PC-3 (cell line): ENCODE measurements around the gene DNAJC10. TPM values are rescaled to one million over a fixed set of nuclear protein-coding genes. Genes with fewer than 3 reads are reported as not detected.
"Not testable (repeated sequence)": the region's sequence is repeated elsewhere in the genome, so short reads cannot be mapped to it uniquely, and the experiment has no call there.

ENCODE experiments used
- ATAC-seq: fragments of 200-7000 bp; cut with Tn5 transposase; 2 replicates; pipeline ENCODE4 v1.9.1; 2020; ENCODE audit warnings: mild to moderate bottlenecking, moderate library complexity
- BruUV-seq: library from RNA; stranded (reverse); fragments of 400-500 nt; replicated peaks from 2 replicates; lab custom pipeline; 2021; lab: Mats Ljungman, UMichigan
- CTCF ChIA-PET: fragments of 300-600 bp; sonication (Branson Sonifier 250); formaldehyde crosslinking; loops from one replicate; lab custom pipeline; 2022; ENCODE audit warnings: antibody characterized with exemption; lab: Charles Lee
- POLR2A ChIA-PET: fragments of 300-600 bp; sonication (Branson Sonifier 250); formaldehyde crosslinking; loops from one replicate; lab custom pipeline; 2022; ENCODE audit warnings: antibody characterized with exemption; ENCODE audit not compliant: unreplicated experiment; lab: Charles Lee
- DNase-seq: peaks from one replicate; pipeline ENCODE4 v3.0.0-alpha.2; 2015
- H2AFZ ChIP-seq: fragments of 300-600 bp; sonication (generic); 2 replicates; pipeline ENCODE4 v1.6.0; 2016; ENCODE audit warnings: antibody characterized with exemption, low read length
- H3F3A ChIP-seq: fragments of 300-600 bp; sonication (generic); one replicate; pipeline ENCODE4 v1.6.0; 2017; ENCODE audit warnings: antibody characterized with exemption, low read length, control low read depth, mild to moderate bottlenecking; ENCODE audit not compliant: unreplicated experiment
- H3K27ac ChIP-seq: fragments of 300-600 bp; sonication (generic); 2 replicates; pipeline ENCODE4 v1.5.1; 2016; ENCODE audit warnings: mild to moderate bottlenecking, low read length
- H3K27me3 ChIP-seq: fragments of 300-600 bp; sonication (generic); 2 replicates; pipeline ENCODE4 v1.6.1; 2016; ENCODE audit warnings: low read length, mixed read lengths
- H3K36me3 ChIP-seq: fragments of 300-600 bp; sonication (generic); 2 replicates; pipeline ENCODE4 v1.6.1; 2016; ENCODE audit warnings: low read depth, mixed run types, low read length, mixed read lengths
- H3K4me1 ChIP-seq: fragments of 300-600 bp; sonication (generic); 2 replicates; pipeline ENCODE4 v1.5.1; 2016; ENCODE audit warnings: low read length; ENCODE audit not compliant: insufficient read depth
- H3K4me2 ChIP-seq: fragments of 300-600 bp; sonication (generic); 2 replicates; pipeline ENCODE4 v1.6.0; 2016; ENCODE audit warnings: low read length
- H3K4me3 ChIP-seq: fragments of 300-600 bp; sonication (generic); 2 replicates; pipeline ENCODE4 v1.5.1; 2016; ENCODE audit warnings: mild to moderate bottlenecking, low read length, mixed read lengths
- H3K79me2 ChIP-seq: fragments of 300-600 bp; sonication (generic); 2 replicates; pipeline ENCODE4 v1.6.1; 2017; ENCODE audit warnings: low read length, mixed read lengths
- H3K9ac ChIP-seq: fragments of 300-600 bp; sonication (generic); 2 replicates; pipeline ENCODE4 v1.6.0; 2016; ENCODE audit warnings: mild to moderate bottlenecking, low read length
- H3K9me2 ChIP-seq: fragments of 300-600 bp; sonication (generic); replicated peaks from 2 replicates; pipeline ENCODE4 v1.6.1; 2016; ENCODE audit warnings: mixed run types, low read length, mixed read lengths
- H3K9me3 ChIP-seq: fragments of 300-600 bp; sonication (generic); 2 replicates; pipeline ENCODE4 v1.6.1; 2016; ENCODE audit warnings: low read length, mixed read lengths
- H4K20me1 ChIP-seq: fragments of 300-600 bp; sonication (generic); 2 replicates; pipeline ENCODE4 v1.6.1; 2016; ENCODE audit warnings: low read length, mixed read lengths
- CTCF ChIP-seq: fragments of 300-600 bp; sonication (generic); conservative IDR thresholded peaks from 2 replicates; pipeline ENCODE4 v1.5.1; 2017; ENCODE audit warnings: antibody characterized with exemption, low read depth, mild to moderate bottlenecking, low read length
- EZH2 ChIP-seq: fragments of 300-600 bp; sonication (generic); IDR thresholded peaks from one replicate; pipeline ENCODE4 v1.6.1; 2017; ENCODE audit warnings: antibody characterized with exemption, mild to moderate bottlenecking, low read length; ENCODE audit not compliant: unreplicated experiment
- EZH2phosphoT487 ChIP-seq: fragments of 300-600 bp; sonication (generic); IDR thresholded peaks from 2 replicates; pipeline ENCODE4 v1.6.1; 2018; ENCODE audit warnings: mild to moderate bottlenecking, antibody characterized with exemption, low read length, borderline replicate concordance
- intact Hi-C: fragments of 100-400 bp; cut with micrococcal nuclease; formaldehyde crosslinking; loops from 2 replicates; pipeline ENCODE4 v1.9.0; 2023
- total RNA-seq: library from RNA; depleted of rRNA; stranded (reverse); fragments of >200 nt; gene quantifications from 2 replicates; pipeline ENCODE4 v1.2.3, GENCODE V29; 2014

DNAJC10 gene
- total RNA-seq, 1 experiment from 2014 or later, result 62.9 TPM

- Histone ChIP-seq H3K4me3 (no peak overlapping the region), H3K9ac (no peak overlapping the region), H3K27me3 (no peaks in the 10 kb centered on the region), H4K20me1 (no peaks in the 10 kb centered on the region), H3K36me3 (peaks cover 23% of the 10 kb centered on the region; the same call in 1 of the 2 replicates), H3K27ac (no peak overlapping the region), H3K4me2 (no peak overlapping the region), H3K9me2 (no peaks in the 10 kb centered on the region), H3K4me1 (no peaks in the 10 kb centered on the region), H3K79me2 (no peaks in the 10 kb centered on the region), H2AFZ (no peak overlapping the region), H3K9me3 (no peaks in the 10 kb centered on the region), H3F3A (no peaks in the 10 kb centered on the region)
- ChIA-PET CTCF (no interaction called here), POLR2A (no interaction called here)
- no TSS peak for BruUV-seq
- TF ChIP-seq CTCF, result no peak
- TF ChIP-seq EZH2phosphoT487, result no peak
- no peak for TF ChIP-seq EZH2
- DNase-seq (no peak), ATAC-seq (no peak)
- intact Hi-C loops, result no loop called here
Measured at GRCh38 chr2:182733572-182733971, 17.5 kb downstream of the DNAJC10 start.

DNA sequence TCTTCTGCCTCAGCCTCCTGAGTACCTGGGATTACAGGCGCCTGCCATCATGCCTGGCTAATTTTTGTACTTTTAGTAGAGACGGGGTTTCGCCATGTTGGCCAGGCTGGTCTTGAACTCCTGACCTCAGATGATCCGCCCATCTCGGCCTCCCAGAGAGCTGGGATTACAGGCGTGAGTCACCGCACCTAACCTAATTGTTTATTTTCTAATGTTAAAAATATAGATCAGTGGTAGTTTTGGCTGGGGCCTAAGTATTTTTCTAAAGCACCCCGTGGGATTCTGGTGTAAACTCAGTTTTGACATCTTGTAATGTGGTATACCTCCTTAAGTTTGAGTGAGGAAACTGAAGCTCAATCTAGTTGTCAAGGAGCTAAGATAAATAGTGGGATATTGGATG lies 20.8 kb downstream of the DNAJC10 start:
- BruUV-seq, H3K27ac ChIP-seq, H4K20me1 ChIP-seq, H3K27me3 ChIP-seq, H3K4me3 ChIP-seq, H2AFZ ChIP-seq, H3K9ac ChIP-seq, H3K4me2 ChIP-seq, H3K4me1 ChIP-seq, H3K9me3 ChIP-seq, H3K9me2 ChIP-seq, H3F3A ChIP-seq, H3K79me2 ChIP-seq, ATAC-seq, DNase-seq, intact Hi-C loops, POLR2A ChIA-PET, CTCF ChIA-PET: not testable (repeated sequence)
- peaks cover 13% of the 10 kb centered on the region; the same call in 1 of the 2 replicates for H3K36me3 ChIP-seq

DNA sequence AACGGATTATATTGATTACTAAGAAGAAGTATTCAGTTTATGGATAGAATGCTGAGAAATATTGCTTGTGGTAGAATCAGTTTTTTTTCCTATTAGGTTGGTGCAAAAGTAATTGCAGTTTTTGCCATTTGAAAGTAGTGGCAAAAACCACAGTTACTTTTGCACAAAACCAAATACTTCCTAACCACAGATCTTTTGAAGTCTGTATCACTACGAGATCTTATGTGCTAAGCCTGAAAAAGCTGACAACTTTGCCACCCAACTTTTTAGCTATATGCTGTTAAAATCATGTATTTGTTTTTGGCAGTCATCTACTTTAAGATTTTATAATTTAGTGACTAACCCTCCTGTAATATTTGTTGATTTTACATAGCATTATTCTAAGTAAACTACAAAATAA lies 24.6 kb downstream of the DNAJC10 start:
- no peaks in the 10 kb centered on the region for H3K9me2 ChIP-seq
- no peaks in the 10 kb centered on the region for H3F3A ChIP-seq
- TF ChIP-seq EZH2 (no peak), CTCF (no peak), EZH2phosphoT487 (no peak)
- BruUV-seq, result no TSS peak
- H3K4me2 ChIP-seq, result no peak overlapping the region
- H2AFZ ChIP-seq, result no peak overlapping the region
- CTCF ChIA-PET, result no interaction called here
- no peak overlapping the region for H3K9ac ChIP-seq
- no peaks in the 10 kb centered on the region for H3K4me1 ChIP-seq
- intact Hi-C loops, result no loop called here
- POLR2A ChIA-PET, result interaction anchor here (0.7 kb wide), 1 partner anchor 354 kb away, joined by 3 read pairs; no protein-coding TSS in a partner anchor
- no peaks in the 10 kb centered on the region for H4K20me1 ChIP-seq
- no peaks in the 10 kb centered on the region for H3K27me3 ChIP-seq
- H3K36me3 ChIP-seq, result peaks cover 25% of the 10 kb centered on the region; the same call in 1 of the 2 replicates
- DNase-seq, result no peak
- ATAC-seq, result no peak
- H3K4me3 ChIP-seq, result no peak overlapping the region
- no peaks in the 10 kb centered on the region for H3K9me3 ChIP-seq
- no peaks in the 10 kb centered on the region for H3K79me2 ChIP-seq
- no peak overlapping the region for H3K27ac ChIP-seq
